H1 (cell line): ENCODE results near the gene RAMACL. TPM values are rescaled to one million over a fixed set of nuclear protein-coding genes. Genes with fewer than 3 reads are reported as not detected.

Experiments used
- CTCF ChIA-PET: fragments of 300-600 bp; sonication (Branson Sonifier 250); formaldehyde crosslinking; loops from one replicate; lab custom pipeline; 2021; ENCODE audit not compliant: partially characterized antibody; lab: Charles Lee
- POLR2A ChIA-PET: fragments of 300-600 bp; sonication (Branson Sonifier 250); formaldehyde crosslinking; loops from one replicate; lab custom pipeline; 2021; ENCODE audit warnings: inconsistent platforms; ENCODE audit not compliant: partially characterized antibody; lab: Charles Lee
- DNase-seq, 2 experiments: peaks; one replicate each; pipeline versions ENCODE4 v3.0.0 to v3.0.0-alpha.2; 2010 to 2022; ENCODE audit warnings: low spot score in 2 of 2, low read depth in 1 of 2, mixed read lengths in 1 of 2
- FAIRE-seq: peaks from 2 replicates; lab custom pipeline; 2011; peaks lifted over from hg19 to GRCh38; lab: Jason Lieb, UNC
- H2AFZ ChIP-seq: 2 replicates; pipeline ENCODE4 v1.8.1; 2012; ENCODE audit warnings: low read length, inconsistent platforms
- H2AK5ac ChIP-seq: 2 replicates; pipeline ENCODE4 v1.6.1; 2013; ENCODE audit warnings: low read depth, low read length
- H2BK120ac ChIP-seq: replicated peaks from 2 replicates; pipeline ENCODE3; 2013; ENCODE audit warnings: low read depth, low read length, inconsistent platforms
- H2BK12ac ChIP-seq: 2 replicates; pipeline ENCODE4 v1.6.1; 2013; ENCODE audit warnings: low read depth, low read length
- H2BK15ac ChIP-seq: 2 replicates; pipeline ENCODE4 v1.6.1; 2013; ENCODE audit warnings: low read length
- H2BK20ac ChIP-seq: 2 replicates; pipeline ENCODE4 v1.6.1; 2013; ENCODE audit warnings: low read length
- H2BK5ac ChIP-seq: 2 replicates; pipeline ENCODE4 v1.6.1; 2013; ENCODE audit warnings: low read depth, low read length
- H3K14ac ChIP-seq: 2 replicates; pipeline ENCODE4 v1.6.1; 2013; ENCODE audit warnings: inconsistent platforms; ENCODE audit not compliant: insufficient read length
- H3K18ac ChIP-seq: 2 replicates; pipeline ENCODE4 v1.6.1; 2013; ENCODE audit warnings: low read length; ENCODE audit errors: extremely low read depth
- H3K23ac ChIP-seq: 2 replicates; pipeline ENCODE4 v1.6.1; 2013; ENCODE audit warnings: inconsistent platforms; ENCODE audit not compliant: insufficient read length
- H3K23me2 ChIP-seq: 2 replicates; pipeline ENCODE4 v1.6.1; 2013; ENCODE audit warnings: low read depth, low read length
- H3K27ac ChIP-seq: 2 replicates; pipeline ENCODE4 v1.6.1; 2011; ENCODE audit warnings: low read depth, low read length, inconsistent platforms
- H3K27me3 ChIP-seq, 4 experiments: replicated peaks in 1 of 4; 1 replicate in 1 of 4; 2 replicates in 3 of 4; pipeline versions ENCODE4 v1.6.1 to v1.8.1; 2011 to 2013; ENCODE audit warnings: low read length in 3 of 4, mild to moderate bottlenecking in 3 of 4, inconsistent platforms in 2 of 4, mixed read lengths in 2 of 4, moderate library complexity in 1 of 4; ENCODE audit not compliant: control insufficient read depth in 3 of 4, insufficient read depth in 3 of 4; ENCODE audit errors: extremely low read depth in 1 of 4
- H3K36me3 ChIP-seq, 4 experiments: 2 replicates each; pipeline versions ENCODE4 v1.6.1 to v1.8.1; 2011 to 2013; ENCODE audit warnings: mild to moderate bottlenecking in 4 of 4, low read length in 3 of 4, moderate library complexity in 2 of 4, control low read depth in 1 of 4, inconsistent platforms in 1 of 4; ENCODE audit not compliant: insufficient read depth in 4 of 4, control insufficient read depth in 2 of 4
- H3K4ac ChIP-seq: replicated peaks from 2 replicates; pipeline ENCODE3; 2013; ENCODE audit warnings: low read length, low read depth, mixed read lengths, inconsistent platforms; ENCODE audit not compliant: insufficient read length
- H3K4me1 ChIP-seq, 4 experiments: replicated peaks in 1 of 4; 1 replicate in 1 of 4; 2 replicates in 3 of 4; pipeline versions ENCODE4 v1.6.1 to v1.8.1; 2011 to 2013; ENCODE audit warnings: low read length in 3 of 4, inconsistent platforms in 2 of 4, mixed read lengths in 1 of 4; ENCODE audit not compliant: insufficient read depth in 4 of 4, control insufficient read depth in 3 of 4
- H3K4me2 ChIP-seq, 2 experiments: 2 replicates each; pipeline versions ENCODE4 v1.6.1 to v1.8.1; 2011 to 2013; ENCODE audit warnings: low read depth in 2 of 2, low read length in 2 of 2, control low read depth in 1 of 2, inconsistent platforms in 1 of 2, mild to moderate bottlenecking in 1 of 2; ENCODE audit not compliant: insufficient read depth in 1 of 2
- H3K4me3 ChIP-seq, 4 experiments: fragments of 200-600, 300-600 bp in 1 of 4; sonication (generic), shearing (Covaris generic), sonication (Bioruptor Twin) in 1 of 4; 2 replicates each; pipeline versions ENCODE4 v1.5.1 to v1.8.1; 2011 to 2016; ENCODE audit warnings: low read length in 4 of 4, low read depth in 3 of 4, control low read depth in 2 of 4, inconsistent platforms in 2 of 4, mild to moderate bottlenecking in 2 of 4, mixed read lengths in 1 of 4, moderate library complexity in 1 of 4; ENCODE audit not compliant: insufficient read depth in 2 of 4; ENCODE audit errors: extremely low read depth in 1 of 4
- H3K56ac ChIP-seq: replicated peaks from 2 replicates; pipeline ENCODE3; 2013; ENCODE audit warnings: low read depth, mild to moderate bottlenecking, mixed read lengths, low read length, inconsistent platforms; ENCODE audit not compliant: insufficient read length
- H3K79me1 ChIP-seq: 2 replicates; pipeline ENCODE4 v1.6.1; 2013; ENCODE audit warnings: low read depth, low read length, control low read depth
- H3K79me2 ChIP-seq, 2 experiments: 2 replicates each; pipeline versions ENCODE4 v1.6.1 to v1.8.1; 2012 to 2013; ENCODE audit warnings: low read length in 2 of 2, mild to moderate bottlenecking in 2 of 2, inconsistent platforms in 1 of 2; ENCODE audit not compliant: insufficient read depth in 2 of 2, control insufficient read depth in 1 of 2
- H3K9ac ChIP-seq, 4 experiments: replicated peaks in 1 of 4; 1 replicate in 1 of 4; 2 replicates in 3 of 4; pipeline versions ENCODE4 v1.6.1 to v1.8.1; 2011 to 2013; ENCODE audit warnings: low read depth in 3 of 4, low read length in 3 of 4, control low read depth in 2 of 4, mild to moderate bottlenecking in 2 of 4, moderate library complexity in 2 of 4, inconsistent platforms in 1 of 4; ENCODE audit errors: extremely low read depth in 1 of 4
- H3K9me3 ChIP-seq, 2 experiments: 2 replicates each; pipeline versions ENCODE4 v1.6.1 to v1.8.1; 2012 to 2013; ENCODE audit warnings: mild to moderate bottlenecking in 2 of 2, moderate library complexity in 2 of 2, control low read depth in 1 of 2, inconsistent platforms in 1 of 2, low read depth in 1 of 2, low read length in 1 of 2, mixed read lengths in 1 of 2; ENCODE audit not compliant: insufficient read depth in 2 of 2
- H4K20me1 ChIP-seq, 2 experiments: replicated peaks in 1 of 2; 2 replicates each; pipeline versions ENCODE3 to v1.8.1; 2011 to 2013; ENCODE audit warnings: inconsistent platforms in 2 of 2, low read length in 2 of 2, mild to moderate bottlenecking in 1 of 2; ENCODE audit not compliant: insufficient read depth in 2 of 2, control insufficient read depth in 1 of 2
- H4K5ac ChIP-seq: 2 replicates; pipeline ENCODE4 v1.6.1; 2013; ENCODE audit warnings: low read length, low read depth, mixed read lengths, inconsistent platforms; ENCODE audit not compliant: insufficient read length
- H4K8ac ChIP-seq: 2 replicates; pipeline ENCODE4 v1.8.0; 2013; ENCODE audit warnings: mild to moderate bottlenecking, moderate library complexity, low read length, inconsistent platforms; ENCODE audit not compliant: insufficient read depth; ENCODE audit errors: extremely low read depth
- H4K91ac ChIP-seq: replicated peaks from 2 replicates; pipeline ENCODE3; 2013; ENCODE audit warnings: low read length, mixed read lengths, inconsistent platforms; ENCODE audit not compliant: insufficient read length
- ATF2 ChIP-seq: IDR thresholded peaks from 2 replicates; pipeline ENCODE4 v1.6.1; 2012; ENCODE audit warnings: low read length, inconsistent platforms
- CBX5 ChIP-seq: fragments of 300-800, 300-1000 bp; sonication (generic); IDR thresholded peaks from 2 replicates; pipeline ENCODE4 v1.7.1; 2016; ENCODE audit warnings: antibody characterized with exemption, low read length, low read depth
- CHD1 ChIP-seq: IDR thresholded peaks from 2 replicates; pipeline ENCODE4 v1.6.1; 2012; ENCODE audit warnings: low read depth, low read length, improper control_type of control experiment
- MAFK ChIP-seq: IDR thresholded peaks from 2 replicates; pipeline ENCODE4 v1.6.1; 2012; ENCODE audit warnings: low read depth, mild to moderate bottlenecking, improper control_type of control experiment, low read length
- NANOG ChIP-seq: IDR thresholded peaks from 2 replicates; pipeline ENCODE4 v1.6.1; 2011; ENCODE audit warnings: low read length, low read depth, mild to moderate bottlenecking, inconsistent platforms; ENCODE audit not compliant: insufficient read depth, poor library complexity, severe bottlenecking
- TAF7 ChIP-seq: optimal IDR thresholded peaks from 2 replicates; pipeline ENCODE3; 2011; ENCODE audit warnings: low read depth, mild to moderate bottlenecking, inconsistent platforms, low read length, moderate library complexity, borderline replicate concordance
- WGBS, 2 experiments: shearing (Covaris generic) in 1 of 2; methylation state at CpG; one replicate each; pipeline versions ENCODE4 v1.1.6 to v1.1.7; 2013 to 2015; ENCODE audit warnings: low lambda C conversion rate in 2 of 2, mixed read lengths in 2 of 2, inconsistent platforms in 1 of 2, low coverage in 1 of 2, missing lambda C conversion rate in 1 of 2; ENCODE audit not compliant: insufficient replicate concordance in 2 of 2, insufficient coverage in 1 of 2, insufficient read length in 1 of 2; ENCODE audit errors: extremely low coverage in 1 of 2, missing lambda C conversion rate in 1 of 2; 5-methylcytosine and 5-hydroxymethylcytosine counted together
- polyA plus RNA-seq, 7 experiments: library from polyadenylated mRNA; depleted of rRNA in 3 of 7; stranded (reverse) in 5 of 7; unstranded in 2 of 7; fragments of >200 nt in 5 of 7; fragments of 200-250 nt in 2 of 7; gene quantifications; 1 replicate in 5 of 7; 2 replicates in 1 of 7; 4 replicates in 1 of 7; pipeline versions ENCODE4 v1.2.1 to v1.2.3, GENCODE V29; 2011 to 2013; ENCODE audit warnings: missing spikeins in 2 of 7, mixed read lengths in 2 of 7
- total RNA-seq: library from RNA; stranded (reverse); fragmentation: NEBNext Ultra II Directional; extraction: Animal tissue kit (Norgen Biotek cat#: 25700); gene quantifications from 2 replicates; pipeline ENCODE4 v1.2.1, GENCODE V29; 2021

Gene RAMACL
- total and polyA plus RNA-seq, 2 of the 8 experiments (the other 6 are each of a cell fraction or from before 2014, with no cell fraction given): 0.23 to 0.97 TPM

- Histone ChIP-seq H3K27me3 (no peaks in the 10 kb centered on the region), H4K8ac (no peak overlapping the region), H4K20me1 (peaks cover 0 to 3% of the 10 kb centered on the region in 2 experiments), H3K79me2 (peaks cover 0 to 15% of the 10 kb centered on the region in 2 experiments; a peak in 2 of 4 replicates), H2AFZ (no peak overlapping the region), H3K9me3 (no peaks in the 10 kb centered on the region), H2BK12ac (no peak overlapping the region), H2BK20ac (no peak overlapping the region), H3K18ac (no peak overlapping the region), H3K4me1 (peaks cover 0 to 3% (median 0%) of the 10 kb centered on the region in 4 experiments; a peak in 1 of 7 replicates), H3K4me3 (no peak overlapping the region), H2BK120ac (no peak overlapping the region), H3K27ac (no peak overlapping the region), H3K36me3 (no peaks in the 10 kb centered on the region), H3K79me1 (peaks cover 5% of the 10 kb centered on the region; the same call in 1 of the 2 replicates), H2BK15ac (no peak overlapping the region), H3K9ac (no peak overlapping the region), H2AK5ac (no peak overlapping the region), H3K4me2 (no peak overlapping the region), H2BK5ac (no peak overlapping the region), H3K4ac (no peak overlapping the region), H4K91ac (no peak overlapping the region), H3K23ac (no peak overlapping the region), H3K23me2 (no peaks in the 10 kb centered on the region), H3K56ac (no peak overlapping the region), H3K14ac (no peak overlapping the region), H4K5ac (no peak overlapping the region)
- 92% methylated on average over 15 of the region's 15 CpGs; no CpG with 5 or more reads in 1 of the 2 experiments for WGBS, 2 experiments
- ChIA-PET CTCF (interaction anchor here (0.8 to 2.8 kb wide), 5 partner anchors 8 to 97 kb away, joined by 3 to 13 read pairs (median 3); no protein-coding TSS in a partner anchor), POLR2A (interaction anchor here (0.6 to 1.8 kb wide), 4 partner anchors 8 to 112 kb away, joined by 3 to 4 read pairs (median 3); no protein-coding TSS in a partner anchor)
- FAIRE-seq (no peak), DNase-seq (no peak)
- TF ChIP-seq CBX5 (no peak), NANOG (no peak), MAFK (no peak), ATF2 (no peak), CHD1 (no peak), TAF7 (no peak)
These were observed 3.1 kb downstream of the RAMACL start for GRCh38 chr6:166583230-166583965.
